Astrocyte (in vitro differentiated cells and primary cell): Measurements from ENCODE around the gene EVC2. TPM values are rescaled to one million over a fixed set of nuclear protein-coding genes. Genes with fewer than 3 reads are reported as not detected.

ENCODE experiments used
- DNase-seq: peaks from one replicate; pipeline ENCODE4 v3.0.0-alpha.2; 2010; ENCODE audit warnings: low read depth
- FAIRE-seq: peaks from 2 replicates; lab custom pipeline; 2011; peaks lifted over from hg19 to GRCh38; lab: Jason Lieb, UNC
- H2AFZ ChIP-seq: 2 replicates; pipeline ENCODE4 v1.6.0; 2012; ENCODE audit warnings: low read depth, low read length, inconsistent platforms
- H3K27ac ChIP-seq: 2 replicates; pipeline ENCODE4 v1.5.1; 2011; ENCODE audit warnings: low read depth, low read length, inconsistent platforms
- H3K27me3 ChIP-seq: 2 replicates; pipeline ENCODE4 v1.6.0; 2011; ENCODE audit warnings: low read length, inconsistent platforms; ENCODE audit not compliant: insufficient read depth
- H3K36me3 ChIP-seq: 2 replicates; pipeline ENCODE4 v1.5.1; 2011; ENCODE audit warnings: low read length, inconsistent platforms; ENCODE audit not compliant: insufficient read depth
- H3K4me1 ChIP-seq: 2 replicates; pipeline ENCODE4 v1.5.1; 2011; ENCODE audit warnings: low read length, inconsistent platforms; ENCODE audit not compliant: insufficient read depth
- H3K4me2 ChIP-seq: 2 replicates; pipeline ENCODE4 v1.6.0; 2012; ENCODE audit warnings: low read length, inconsistent platforms
- H3K4me3 ChIP-seq: 2 replicates; pipeline ENCODE4 v1.5.1; 2011; ENCODE audit warnings: low read depth, mild to moderate bottlenecking, low read length, inconsistent platforms; ENCODE audit not compliant: insufficient read depth
- H3K79me2 ChIP-seq: 2 replicates; pipeline ENCODE4 v1.6.0; 2012; ENCODE audit warnings: mild to moderate bottlenecking, low read length, inconsistent platforms; ENCODE audit not compliant: insufficient read depth
- H3K9ac ChIP-seq: 2 replicates; pipeline ENCODE4 v1.6.0; 2012; ENCODE audit warnings: mild to moderate bottlenecking, low read length, inconsistent platforms
- H3K9me3 ChIP-seq: 2 replicates; pipeline ENCODE4 v1.5.1; 2012; ENCODE audit warnings: low read depth, mild to moderate bottlenecking, low read length, inconsistent platforms; ENCODE audit not compliant: insufficient read depth
- H4K20me1 ChIP-seq: 2 replicates; pipeline ENCODE4 v1.6.0; 2012; ENCODE audit warnings: low read length, inconsistent platforms; ENCODE audit not compliant: insufficient read depth
- H3K27ac Mint-ChIP-seq: one replicate; pipeline ENCODE4 v1.8.0; 2021; ENCODE audit warnings: mild to moderate bottlenecking, mixed read lengths; ENCODE audit not compliant: unreplicated experiment
- H3K27me3 Mint-ChIP-seq: one replicate; pipeline ENCODE4 v1.8.0; 2021; ENCODE audit warnings: low read depth, mixed read lengths; ENCODE audit not compliant: unreplicated experiment
- H3K36me3 Mint-ChIP-seq: one replicate; pipeline ENCODE4 v1.8.0; 2021; ENCODE audit warnings: low read depth, mixed read lengths; ENCODE audit not compliant: unreplicated experiment
- H3K4me1 Mint-ChIP-seq: one replicate; pipeline ENCODE4 v1.8.0; 2021; ENCODE audit warnings: low read depth, mixed read lengths; ENCODE audit not compliant: unreplicated experiment
- H3K4me3 Mint-ChIP-seq: one replicate; pipeline ENCODE4 v1.8.0; 2021; ENCODE audit warnings: mild to moderate bottlenecking, moderate library complexity, mixed read lengths; ENCODE audit not compliant: unreplicated experiment
- H3K9me3 Mint-ChIP-seq: one replicate; pipeline ENCODE4 v1.8.0; 2021; ENCODE audit warnings: mild to moderate bottlenecking, mixed read lengths; ENCODE audit not compliant: unreplicated experiment
- EZH2 ChIP-seq: IDR thresholded peaks from 2 replicates; pipeline ENCODE4 v1.6.1; 2012; ENCODE audit warnings: mild to moderate bottlenecking, low read length, inconsistent platforms; ENCODE audit not compliant: insufficient read depth
- total RNA-seq: library from RNA; stranded (reverse); gene quantifications from 2 replicates; pipeline ENCODE4 v1.2.1, GENCODE V29; 2021
- TF ChIP-seq, protein P1 (sequence below): IDR thresholded peaks from 2 replicates; pipeline ENCODE4 v1.5.1; 2011; ENCODE audit warnings: low read depth, mild to moderate bottlenecking, inconsistent platforms, low read length, moderate library complexity; ENCODE audit not compliant: insufficient read depth

Gene EVC2
- total RNA-seq, 1 donor from 2014 or later = 3.3 TPM

DNA sequence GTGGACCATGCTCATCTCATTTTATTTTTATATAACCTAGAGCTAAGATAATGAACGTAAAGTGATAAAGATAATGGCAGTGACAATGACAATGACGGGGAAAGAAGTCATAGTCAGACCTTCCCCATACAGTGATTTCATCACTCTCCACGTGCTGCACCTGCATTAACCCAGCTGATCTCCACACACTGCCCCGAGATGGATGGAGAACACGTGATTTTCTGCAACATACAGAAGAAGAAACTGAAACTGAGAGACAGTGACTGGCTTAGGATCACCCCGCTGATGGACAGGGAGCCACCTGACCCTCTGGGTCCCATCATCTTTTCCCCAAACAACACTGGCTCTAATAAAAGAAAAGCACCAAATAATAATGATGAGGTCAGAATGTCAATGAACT, 22.0 kb downstream of the EVC2 start:
- no peak for FAIRE-seq
- no peaks in the 10 kb centered on the region for H3K79me2 ChIP-seq
- no peaks in the 10 kb centered on the region for H3K27me3 ChIP-seq
- H3K4me3 ChIP-seq = no peak overlapping the region
- no peaks in the 10 kb centered on the region for H3K4me1 ChIP-seq
- no peaks in the 10 kb centered on the region for H4K20me1 ChIP-seq
- DNase-seq = no peak
- Mint-ChIP-seq H3K9me3 (peaks cover 6% of the 10 kb centered on the region), H3K27ac (no peak overlapping the region), H3K4me3 (no peak overlapping the region), H3K4me1 (no peaks in the 10 kb centered on the region), H3K36me3 (peaks cover 41% of the 10 kb centered on the region), H3K27me3 (no peaks in the 10 kb centered on the region)
- no peak for TF ChIP-seq EZH2
- TF ChIP-seq, protein P1, sequence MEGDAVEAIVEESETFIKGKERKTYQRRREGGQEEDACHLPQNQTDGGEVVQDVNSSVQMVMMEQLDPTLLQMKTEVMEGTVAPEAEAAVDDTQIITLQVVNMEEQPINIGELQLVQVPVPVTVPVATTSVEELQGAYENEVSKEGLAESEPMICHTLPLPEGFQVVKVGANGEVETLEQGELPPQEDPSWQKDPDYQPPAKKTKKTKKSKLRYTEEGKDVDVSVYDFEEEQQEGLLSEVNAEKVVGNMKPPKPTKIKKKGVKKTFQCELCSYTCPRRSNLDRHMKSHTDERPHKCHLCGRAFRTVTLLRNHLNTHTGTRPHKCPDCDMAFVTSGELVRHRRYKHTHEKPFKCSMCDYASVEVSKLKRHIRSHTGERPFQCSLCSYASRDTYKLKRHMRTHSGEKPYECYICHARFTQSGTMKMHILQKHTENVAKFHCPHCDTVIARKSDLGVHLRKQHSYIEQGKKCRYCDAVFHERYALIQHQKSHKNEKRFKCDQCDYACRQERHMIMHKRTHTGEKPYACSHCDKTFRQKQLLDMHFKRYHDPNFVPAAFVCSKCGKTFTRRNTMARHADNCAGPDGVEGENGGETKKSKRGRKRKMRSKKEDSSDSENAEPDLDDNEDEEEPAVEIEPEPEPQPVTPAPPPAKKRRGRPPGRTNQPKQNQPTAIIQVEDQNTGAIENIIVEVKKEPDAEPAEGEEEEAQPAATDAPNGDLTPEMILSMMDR = no peak
- H3K27ac ChIP-seq = no peak overlapping the region
- no peak overlapping the region for H3K9ac ChIP-seq
- peaks cover 37% of the 10 kb centered on the region for H3K36me3 ChIP-seq
- no peaks in the 10 kb centered on the region for H3K9me3 ChIP-seq
- no peak overlapping the region for H2AFZ ChIP-seq
- H3K4me2 ChIP-seq = no peak overlapping the region

DNA sequence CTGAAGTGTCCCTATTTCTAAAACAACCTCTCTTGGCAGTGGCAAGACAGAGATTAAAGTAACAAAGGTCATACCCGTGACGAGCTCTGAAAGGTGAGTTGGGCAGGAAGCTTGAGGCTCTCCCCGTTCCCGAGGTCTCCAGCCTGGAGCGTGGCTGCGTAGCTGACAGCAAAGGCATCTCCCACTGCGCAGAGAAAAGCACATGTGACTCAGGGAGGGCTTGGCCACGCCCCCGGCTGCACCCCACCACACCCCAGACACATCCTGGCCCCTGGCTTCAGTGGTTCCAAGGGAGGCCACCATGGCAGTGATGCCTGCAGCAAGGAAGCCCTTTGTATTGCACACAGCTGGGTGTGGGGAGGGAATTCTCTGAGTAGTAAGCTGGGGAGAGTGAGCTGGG, 23.1 kb downstream of the EVC2 start:
- Mint-ChIP-seq H3K27me3 (no peaks in the 10 kb centered on the region), H3K36me3 (peaks cover 37% of the 10 kb centered on the region), H3K4me3 (no peak overlapping the region), H3K27ac (peak overlapping the region; percentile 18), H3K4me1 (no peaks in the 10 kb centered on the region), H3K9me3 (peaks cover 6% of the 10 kb centered on the region)
- no peaks in the 10 kb centered on the region for H3K79me2 ChIP-seq
- no peaks in the 10 kb centered on the region for H3K27me3 ChIP-seq
- no peak overlapping the region for H3K4me3 ChIP-seq
- H3K27ac ChIP-seq = no peak overlapping the region
- H4K20me1 ChIP-seq = no peaks in the 10 kb centered on the region
- no peak for TF ChIP-seq EZH2
- TF ChIP-seq, protein P1 = no peak
- no peak overlapping the region for H3K4me2 ChIP-seq
- peaks cover 35% of the 10 kb centered on the region for H3K36me3 ChIP-seq
- FAIRE-seq (no peak), DNase-seq (no peak)
- no peak overlapping the region for H3K9ac ChIP-seq
- H2AFZ ChIP-seq = no peak overlapping the region
- no peaks in the 10 kb centered on the region for H3K4me1 ChIP-seq
- H3K9me3 ChIP-seq = no peaks in the 10 kb centered on the region

DNA sequence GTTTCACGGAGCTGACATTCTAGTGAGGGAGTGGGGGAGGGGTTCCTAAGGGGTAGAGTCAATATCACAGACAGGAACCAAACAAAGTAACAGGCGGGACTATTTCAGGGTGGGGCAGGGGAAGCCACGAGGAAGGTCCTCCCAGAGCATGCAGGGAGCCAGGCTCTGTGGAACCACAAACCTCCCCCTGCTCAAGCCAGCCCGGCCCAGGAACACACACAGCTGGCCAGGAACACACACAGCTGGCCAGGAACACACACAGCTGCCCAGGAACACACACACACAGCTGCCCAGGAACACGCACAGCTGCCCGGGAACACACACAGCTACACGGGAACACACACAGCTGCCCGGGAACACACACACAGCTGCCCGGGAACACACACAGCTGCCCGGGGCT, 24.8 kb downstream of the EVC2 start:
- peaks cover 29% of the 10 kb centered on the region for H3K36me3 ChIP-seq
- H2AFZ ChIP-seq = no peak overlapping the region
- no peaks in the 10 kb centered on the region for H3K27me3 Mint-ChIP-seq
- H3K9me3 ChIP-seq = no peaks in the 10 kb centered on the region
- no peaks in the 10 kb centered on the region for H4K20me1 ChIP-seq
- no peaks in the 10 kb centered on the region for H3K4me1 ChIP-seq
- DNase-seq = no peak
- no peaks in the 10 kb centered on the region for H3K79me2 ChIP-seq
- H3K9me3 Mint-ChIP-seq = peaks cover 6% of the 10 kb centered on the region
- no peak overlapping the region for H3K4me3 Mint-ChIP-seq
- no peak overlapping the region for H3K27ac ChIP-seq
- no peaks in the 10 kb centered on the region for H3K4me1 Mint-ChIP-seq
- no peak overlapping the region for H3K4me2 ChIP-seq
- no peaks in the 10 kb centered on the region for H3K27me3 ChIP-seq
- TF ChIP-seq EZH2 = no peak
- TF ChIP-seq, protein P1 = no peak
- no peak overlapping the region for H3K9ac ChIP-seq
- H3K4me3 ChIP-seq = no peak overlapping the region
- peaks cover 30% of the 10 kb centered on the region for H3K36me3 Mint-ChIP-seq
- no peak overlapping the region for H3K27ac Mint-ChIP-seq
- no peak for FAIRE-seq
